CD4-positive, alpha-beta T cell (primary cell): ENCODE data around the gene DRAXIN. TPM values are rescaled to one million over a fixed set of nuclear protein-coding genes. Genes with fewer than 3 reads are reported as not detected.

Experiments used
- ATAC-seq: fragments of 200-7000 bp; cut with Tn5 transposase; one replicate; pipeline ENCODE4 v1.10.0; 2022; ENCODE audit warnings: mild to moderate bottlenecking; ENCODE audit not compliant: poor library complexity
- CTCF ChIA-PET: fragments of 350-600 bp; sonication (Branson Sonifier 250); formaldehyde crosslinking; loops from one replicate; lab custom pipeline; 2021; ENCODE audit warnings: antibody characterized with exemption, inconsistent platforms; lab: Charles Lee
- POLR2A ChIA-PET: fragments of 350-600 bp; sonication (Branson Sonifier 250); formaldehyde crosslinking; loops from one replicate; lab custom pipeline; 2021; ENCODE audit warnings: antibody characterized with exemption, inconsistent platforms; lab: Charles Lee
- DNase-seq, 14 experiments: peaks; one replicate each; pipeline ENCODE4 v3.0.0-alpha.2; 2013 to 2020; ENCODE audit warnings: mixed read lengths in 2 of 14
- H3K27ac ChIP-seq, 2 donors: one replicate each; pipeline versions ENCODE4 v1.5.1 to v1.7.0; 2013; ENCODE audit warnings: low read length in 2 of 2, low read depth in 1 of 2, mild to moderate bottlenecking in 1 of 2
- H3K27me3 ChIP-seq, 2 experiments: 1 replicate in 1 of 2; 2 replicates in 1 of 2; pipeline versions ENCODE4 v1.6.1 to v1.7.0; 2013; ENCODE audit warnings: low read length in 2 of 2, control low read depth in 1 of 2, mild to moderate bottlenecking in 1 of 2, moderate library complexity in 1 of 2; ENCODE audit not compliant: insufficient read depth in 2 of 2, control insufficient read depth in 1 of 2
- H3K36me3 ChIP-seq: one replicate; pipeline ENCODE4 v1.6.1; 2013; ENCODE audit warnings: low read length, control low read depth; ENCODE audit not compliant: insufficient read depth
- H3K4me1 ChIP-seq: one replicate; pipeline ENCODE4 v1.6.1; 2013; ENCODE audit warnings: low read length, control low read depth; ENCODE audit not compliant: insufficient read depth
- H3K4me3 ChIP-seq: one replicate; pipeline ENCODE4 v1.5.1; 2013; ENCODE audit warnings: mild to moderate bottlenecking, low read length, moderate library complexity
- H3K9me3 ChIP-seq, 2 experiments: 1 replicate in 1 of 2; 2 replicates in 1 of 2; pipeline versions ENCODE4 v1.6.1 to v1.7.0; 2013; ENCODE audit warnings: low read length in 2 of 2, mild to moderate bottlenecking in 2 of 2, control low read depth in 1 of 2, moderate library complexity in 1 of 2; ENCODE audit not compliant: control insufficient read depth in 1 of 2, insufficient read depth in 1 of 2
- H3K27ac Mint-ChIP-seq: one replicate; pipeline ENCODE4 v1.8.0; 2020; ENCODE audit warnings: mixed read lengths
- H3K27me3 Mint-ChIP-seq: one replicate; pipeline ENCODE4 v1.8.0; 2021; ENCODE audit warnings: mixed read lengths
- H3K36me3 Mint-ChIP-seq: one replicate; pipeline ENCODE4 v1.8.0; 2021; ENCODE audit warnings: low read depth, mixed read lengths
- H3K4me1 Mint-ChIP-seq: one replicate; pipeline ENCODE4 v1.8.0; 2021; ENCODE audit warnings: low read depth, mixed read lengths
- H3K4me3 Mint-ChIP-seq: one replicate; pipeline ENCODE4 v1.8.0; 2020; ENCODE audit warnings: mild to moderate bottlenecking, mixed read lengths
- H3K9me3 Mint-ChIP-seq: one replicate; pipeline ENCODE4 v1.8.0; 2020; ENCODE audit warnings: mixed read lengths
- CTCF ChIP-seq: fragments of 200-600 bp; IDR thresholded peaks from one replicate; pipeline ENCODE4 v1.8.0; 2022; ENCODE audit warnings: antibody characterized with exemption, mild to moderate bottlenecking
- intact Hi-C, 2 experiments: fragments of 100-400 bp; cut with DNase I in 1 of 2; cut with micrococcal nuclease in 1 of 2; formaldehyde crosslinking; loops; one replicate each; pipeline versions ENCODE4 v1.15.1 to v1.9.0; 2023 to 2025; cut with DNase I, micrococcal nuclease
- total RNA-seq, 174 experiments: library from RNA in 2 of 174; stranded (reverse) in 2 of 174; gene quantifications; one replicate each; pipeline ENCODE4 v1.2.3 and lab custom pipeline; 2021 to 2026

DRAXIN gene
- total RNA-seq, 2 experiments from 2014 or later, result 0.05 to 0.08 TPM

GRCh38 chr1:11703357-11704193 lies 12.1 kb downstream of the DRAXIN start:
- Mint-ChIP-seq H3K4me3 (no peak overlapping the region), H3K27ac (no peak overlapping the region), H3K9me3 (no peaks in the 10 kb centered on the region), H3K36me3 (no peaks in the 10 kb centered on the region), H3K27me3 (peaks cover 15% of the 10 kb centered on the region), H3K4me1 (no peaks in the 10 kb centered on the region)
- no peak for TF ChIP-seq CTCF
- ATAC-seq (no peak), DNase-seq (no peak)
- intact Hi-C loops, result no loop called here
- Histone ChIP-seq H3K9me3 (no peaks in the 10 kb centered on the region), H3K4me1 (no peaks in the 10 kb centered on the region), H3K36me3 (no peaks in the 10 kb centered on the region), H3K27ac (no peak overlapping the region), H3K4me3 (no peak overlapping the region), H3K27me3 (peaks cover 7 to 21% of the 10 kb centered on the region in 2 experiments)
- CTCF ChIA-PET, result no interaction called here
- POLR2A ChIA-PET, result no interaction called here

- H3K27ac ChIP-seq, result no peak overlapping the region
- no peak for DNase-seq
- no peaks in the 10 kb centered on the region for H3K4me1 ChIP-seq
- ChIA-PET CTCF (no interaction called here), POLR2A (no interaction called here)
- Mint-ChIP-seq H3K4me3 (no peak overlapping the region), H3K27me3 (peaks cover 19% of the 10 kb centered on the region), H3K27ac (no peak overlapping the region), H3K36me3 (no peaks in the 10 kb centered on the region), H3K4me1 (no peaks in the 10 kb centered on the region), H3K9me3 (no peaks in the 10 kb centered on the region)
- no peaks in the 10 kb centered on the region for H3K9me3 ChIP-seq
- no peak for ATAC-seq
- H3K36me3 ChIP-seq, result no peaks in the 10 kb centered on the region
- intact Hi-C loops, result no loop called here
- peaks cover 7 to 21% of the 10 kb centered on the region in 2 experiments for H3K27me3 ChIP-seq
- no peak overlapping the region for H3K4me3 ChIP-seq
- TF ChIP-seq CTCF, result no peak
These were observed 12.7 kb downstream of the DRAXIN start for GRCh38 chr1:11704194-11704529.

- no peak overlapping the region for H3K27ac ChIP-seq
- DNase-seq, result no peak
- H3K36me3 ChIP-seq, result no peaks in the 10 kb centered on the region
- CTCF ChIA-PET, result interaction anchor here (1.4 kb wide), 1 partner anchor 41 kb away, joined by 6 read pairs; the partner anchor contains the start of gene FBXO6
- Mint-ChIP-seq H3K27me3 (peaks cover 19% of the 10 kb centered on the region), H3K9me3 (no peaks in the 10 kb centered on the region), H3K4me1 (no peaks in the 10 kb centered on the region), H3K4me3 (no peak overlapping the region), H3K27ac (no peak overlapping the region), H3K36me3 (no peaks in the 10 kb centered on the region)
- no peaks in the 10 kb centered on the region for H3K4me1 ChIP-seq
- intact Hi-C loops, result no loop called here
- H3K9me3 ChIP-seq, result no peaks in the 10 kb centered on the region
- H3K4me3 ChIP-seq, result no peak overlapping the region
- ATAC-seq, result no peak
- H3K27me3 ChIP-seq, result peaks cover 7 to 21% of the 10 kb centered on the region in 2 experiments
- TF ChIP-seq CTCF, result no peak
- POLR2A ChIA-PET, result no interaction called here
These were observed 13.4 kb downstream of the DRAXIN start for GRCh38 chr1:11704691-11705475.
